Keratinocyte (primary cell): ENCODE results near the gene NGF. TPM values are rescaled to one million over a fixed set of nuclear protein-coding genes. Genes with fewer than 3 reads are reported as not detected.

Experiments used
- DNase-seq: peaks from one replicate; pipeline ENCODE4 v3.0.0-alpha.2; 2011; ENCODE audit warnings: low read depth, missing footprints, low spot score
- FAIRE-seq: peaks from 2 replicates; lab custom pipeline; 2011; peaks lifted over from hg19 to GRCh38; lab: Jason Lieb, UNC
- H2AFZ ChIP-seq: 2 replicates; pipeline ENCODE4 v1.6.0; 2012; ENCODE audit warnings: low read length, control low read depth, inconsistent platforms; ENCODE audit not compliant: control insufficient read depth
- H3K27ac ChIP-seq: 2 replicates; pipeline ENCODE4 v1.5.1; 2011; ENCODE audit warnings: low read length; ENCODE audit not compliant: control insufficient read depth, insufficient read depth
- H3K27me3 ChIP-seq: 3 replicates; pipeline ENCODE4 v1.6.0; 2011; ENCODE audit warnings: low read length; ENCODE audit not compliant: control insufficient read depth, insufficient read depth; ENCODE audit errors: extremely low read depth
- H3K36me3 ChIP-seq, 2 experiments: 2 replicates in 1 of 2; 3 replicates in 1 of 2; pipeline ENCODE4 v1.5.1; 2011; ENCODE audit warnings: low read length in 2 of 2, mild to moderate bottlenecking in 1 of 2; ENCODE audit not compliant: control insufficient read depth in 2 of 2, insufficient read depth in 2 of 2; ENCODE audit errors: extremely low read depth in 1 of 2
- H3K4me1 ChIP-seq: 3 replicates; pipeline ENCODE4 v1.5.1; 2011; ENCODE audit warnings: low read length; ENCODE audit not compliant: control insufficient read depth, insufficient read depth; ENCODE audit errors: extremely low read depth
- H3K4me2 ChIP-seq: 3 replicates; pipeline ENCODE4 v1.6.0; 2011; ENCODE audit warnings: low read depth, low read length; ENCODE audit not compliant: control insufficient read depth, insufficient read depth; ENCODE audit errors: extremely low read depth
- H3K4me3 ChIP-seq, 3 experiments: fragments of 200-600 bp in 1 of 3; sonication (generic) in 1 of 3; 2 replicates in 2 of 3; 3 replicates in 1 of 3; pipeline ENCODE4 v1.5.1; 2011 to 2016; ENCODE audit warnings: low read length in 3 of 3, mild to moderate bottlenecking in 3 of 3, control low read depth in 2 of 3, inconsistent platforms in 1 of 3, low read depth in 1 of 3, mixed read lengths in 1 of 3, mixed run types in 1 of 3, moderate library complexity in 1 of 3; ENCODE audit not compliant: control insufficient read depth in 2 of 3, insufficient read depth in 2 of 3; ENCODE audit errors: extremely low read depth in 1 of 3
- H3K79me2 ChIP-seq: 2 replicates; pipeline ENCODE4 v1.6.0; 2012; ENCODE audit warnings: low read length; ENCODE audit not compliant: control insufficient read depth, insufficient read depth
- H3K9ac ChIP-seq: 3 replicates; pipeline ENCODE4 v1.6.0; 2011; ENCODE audit warnings: low read length; ENCODE audit not compliant: control insufficient read depth, insufficient read depth; ENCODE audit errors: extremely low read depth
- H3K9me1 ChIP-seq: 3 replicates; pipeline ENCODE4 v1.6.0; 2011; ENCODE audit warnings: low read length; ENCODE audit not compliant: control insufficient read depth, insufficient read depth; ENCODE audit errors: extremely low read depth
- H3K9me3 ChIP-seq: 2 replicates; pipeline ENCODE4 v1.5.1; 2012; ENCODE audit warnings: low read depth, low read length; ENCODE audit not compliant: control insufficient read depth
- H4K20me1 ChIP-seq: 3 replicates; pipeline ENCODE4 v1.6.0; 2011; ENCODE audit warnings: low read length; ENCODE audit not compliant: control insufficient read depth, insufficient read depth; ENCODE audit errors: extremely low read depth
- CTCF ChIP-seq, 3 experiments: IDR thresholded peaks in 1 of 3; conservative IDR thresholded peaks in 1 of 3; optimal IDR thresholded peaks in 1 of 3; 2 replicates in 2 of 3; 3 replicates in 1 of 3; pipeline versions ENCODE3 to v1.5.1; 2011; ENCODE audit warnings: low read length in 3 of 3, mild to moderate bottlenecking in 3 of 3, moderate library complexity in 2 of 3, control low read depth in 1 of 3, inconsistent platforms in 1 of 3; ENCODE audit not compliant: insufficient read depth in 2 of 3; ENCODE audit errors: extremely low read depth in 1 of 3
- EZH2 ChIP-seq: IDR thresholded peaks from one replicate; pipeline ENCODE4 v1.6.1; 2012; ENCODE audit warnings: inconsistent platforms, mild to moderate bottlenecking, low read length, moderate library complexity
- dilution Hi-C: fragments of 300-500 bp; cut with MboI; formaldehyde crosslinking; loops from one replicate; pipeline ENCODE4 v1.7.0; 2020; ENCODE audit warnings: low sequenced_read_pairs; ENCODE audit not compliant: extremely low pct_ligation_motif_present
- polyA plus RNA-seq, 5 experiments: library from polyadenylated mRNA; depleted of rRNA in 3 of 5; stranded (reverse) in 3 of 5; stranded (forward) in 1 of 5; unstranded in 1 of 5; fragments of >200 nt; gene quantifications; 1 replicate in 1 of 5; 2 replicates in 3 of 5; 3 replicates in 1 of 5; pipeline versions ENCODE4 v1.2.1 to v1.2.3, GENCODE V29; 2011 to 2012; ENCODE audit warnings: missing spikeins in 2 of 5, low read depth in 1 of 5, low replicate concordance in 1 of 5

The NGF gene
- polyA plus RNA-seq, 1 donor (not counting 4 experiments of a cell fraction or from before 2014, with no cell fraction given): 1.2 TPM

- H3K79me2 ChIP-seq: no peaks in the 10 kb centered on the region
- H3K4me2 ChIP-seq: no peak overlapping the region
- peaks cover 25% of the 10 kb centered on the region for H3K4me1 ChIP-seq
- H3K27me3 ChIP-seq: no peaks in the 10 kb centered on the region
- dilution Hi-C loops: no loop called here
- H3K4me3 ChIP-seq: no peak overlapping the region
- no peak overlapping the region for H2AFZ ChIP-seq
- H3K9me3 ChIP-seq: peaks cover 3% of the 10 kb centered on the region
- no peaks in the 10 kb centered on the region for H3K36me3 ChIP-seq
- no peak for TF ChIP-seq EZH2
- TF ChIP-seq CTCF (optimal IDR thresholded peaks at IDR 0.05 in 1 of 3, IDR thresholded peaks at IDR 0.05 in 1 of 3, conservative IDR thresholded peaks at IDR 0.05 in 1 of 3; ENCODE audit: extremely low read depth in 1 of 3, insufficient read depth in 2 of 3, low read length in 3 of 3): no peak
- FAIRE-seq (no peak), DNase-seq (no peak)
- no peaks in the 10 kb centered on the region for H4K20me1 ChIP-seq
- no peak overlapping the region for H3K9ac ChIP-seq
- H3K27ac ChIP-seq: no peak overlapping the region
- no peaks in the 10 kb centered on the region for H3K9me1 ChIP-seq
These were observed 95.5 kb downstream of the NGF start for GRCh38 chr1:115242543-115242942.

- H3K79me2 ChIP-seq: no peaks in the 10 kb centered on the region
- no peaks in the 10 kb centered on the region for H4K20me1 ChIP-seq
- no peak overlapping the region for H2AFZ ChIP-seq
- H3K9me1 ChIP-seq: no peaks in the 10 kb centered on the region
- H3K4me2 ChIP-seq: no peak overlapping the region
- dilution Hi-C loops: no loop called here
- no peaks in the 10 kb centered on the region for H3K36me3 ChIP-seq
- H3K27me3 ChIP-seq: no peaks in the 10 kb centered on the region
- H3K9ac ChIP-seq: no peak overlapping the region
- H3K27ac ChIP-seq: no peak overlapping the region
- DNase-seq (no peak), FAIRE-seq (no peak)
- TF ChIP-seq CTCF (optimal IDR thresholded peaks at IDR 0.05 in 1 of 3, IDR thresholded peaks at IDR 0.05 in 1 of 3, conservative IDR thresholded peaks at IDR 0.05 in 1 of 3; ENCODE audit: extremely low read depth in 1 of 3, insufficient read depth in 2 of 3, low read length in 3 of 3) (no peak), EZH2 (no peak)
- H3K4me1 ChIP-seq: peaks cover 25% of the 10 kb centered on the region
- H3K4me3 ChIP-seq: no peak overlapping the region
- peaks cover 5% of the 10 kb centered on the region for H3K9me3 ChIP-seq
These were observed 96.7 kb downstream of the NGF start for GRCh38 chr1:115241309-115241708.
